IMR-90 (cell line): ENCODE results near the gene ZNF821. TPM values are rescaled to one million over a fixed set of nuclear protein-coding genes. Genes with fewer than 3 reads are reported as not detected.

Experiments
- ATAC-seq: fragments of 200-7000 bp; cut with Tn5 transposase; 2 replicates; pipeline ENCODE4 v1.9.1; 2020; ENCODE audit warnings: low read depth, mild to moderate bottlenecking, moderate library complexity
- BruUV-seq: library from RNA; stranded (reverse); fragments of 400-500 nt; replicated peaks from 2 replicates; lab custom pipeline; 2021; lab: Mats Ljungman, UMichigan
- CTCF ChIA-PET: fragments of 300-600 bp; formaldehyde crosslinking; extraction: SDS; loops from one replicate; lab custom pipeline; 2021; ENCODE audit warnings: antibody characterized with exemption; lab: Yijun Ruan, JAX
- POLR2A ChIA-PET: fragments of 300-600 bp; sonication (Branson Sonifier 250); formaldehyde crosslinking; loops from one replicate; lab custom pipeline; 2022; ENCODE audit warnings: antibody characterized with exemption; ENCODE audit not compliant: unreplicated experiment; lab: Charles Lee
- DNase-seq: peaks from one replicate; pipeline ENCODE4 v3.0.0; 2013
- H2AFZ ChIP-seq: replicated peaks from 2 replicates; pipeline ENCODE3; 2013; ENCODE audit warnings: low read length, mild to moderate bottlenecking; ENCODE audit not compliant: poor library complexity
- H2AK5ac ChIP-seq: 2 replicates; pipeline ENCODE4 v1.6.1; 2013; ENCODE audit warnings: low read depth, low read length, inconsistent platforms
- H2AK9ac ChIP-seq: replicated peaks from 2 replicates; pipeline ENCODE3; 2013; ENCODE audit warnings: mild to moderate bottlenecking, low read depth, low read length, moderate library complexity; ENCODE audit not compliant: poor library complexity
- H2BK120ac ChIP-seq: 2 replicates; pipeline ENCODE4 v1.6.1; 2013; ENCODE audit warnings: low read depth, low read length, inconsistent platforms
- H2BK15ac ChIP-seq: 3 replicates; pipeline ENCODE4 v1.6.1; 2013; ENCODE audit warnings: low read depth, low read length, inconsistent platforms
- H2BK20ac ChIP-seq: 2 replicates; pipeline ENCODE4 v1.6.1; 2013; ENCODE audit warnings: low read depth, mild to moderate bottlenecking, inconsistent platforms, low read length, moderate library complexity
- H2BK5ac ChIP-seq: 2 replicates; pipeline ENCODE4 v1.6.1; 2013; ENCODE audit warnings: mild to moderate bottlenecking, low read depth, low read length, inconsistent platforms; ENCODE audit not compliant: poor library complexity, severe bottlenecking
- H3K14ac ChIP-seq: replicated peaks from 2 replicates; pipeline ENCODE4 v1.6.1; 2013; ENCODE audit warnings: low read depth, low read length, inconsistent platforms
- H3K18ac ChIP-seq: 2 replicates; pipeline ENCODE4 v1.6.1; 2013; ENCODE audit warnings: low read depth, low read length, control low read depth
- H3K23ac ChIP-seq: 2 replicates; pipeline ENCODE4 v1.6.1; 2013; ENCODE audit warnings: low read depth, low read length, inconsistent platforms
- H3K27ac ChIP-seq: 2 replicates; pipeline ENCODE4 v1.5.1; 2013; ENCODE audit warnings: mild to moderate bottlenecking, control low read depth, low read length; ENCODE audit not compliant: insufficient read depth
- H3K27me3 ChIP-seq: 2 replicates; pipeline ENCODE4 v1.6.1; 2013; ENCODE audit warnings: low read length; ENCODE audit not compliant: control insufficient read depth, insufficient read depth
- H3K36me3 ChIP-seq: 2 replicates; pipeline ENCODE4 v1.6.1; 2013; ENCODE audit warnings: low read length, mixed read lengths; ENCODE audit not compliant: control insufficient read depth, insufficient read depth
- H3K4ac ChIP-seq: 2 replicates; pipeline ENCODE4 v1.6.1; 2013; ENCODE audit warnings: low read depth, low read length, inconsistent platforms
- H3K4me1 ChIP-seq: 2 replicates; pipeline ENCODE4 v1.6.1; 2013; ENCODE audit warnings: low read length, mixed read lengths; ENCODE audit not compliant: control insufficient read depth, insufficient read depth
- H3K4me2 ChIP-seq: 2 replicates; pipeline ENCODE4 v1.6.1; 2013; ENCODE audit warnings: low read depth, mild to moderate bottlenecking, control low read depth, low read length, moderate library complexity
- H3K4me3 ChIP-seq: 2 replicates; pipeline ENCODE4 v1.5.1; 2013; ENCODE audit warnings: low read depth, mild to moderate bottlenecking, control low read depth, low read length, moderate library complexity; ENCODE audit not compliant: insufficient read depth
- H3K56ac ChIP-seq: 2 replicates; pipeline ENCODE4 v1.6.1; 2013; ENCODE audit warnings: low read length, inconsistent platforms; ENCODE audit not compliant: insufficient read depth; ENCODE audit errors: extremely low read depth
- H3K79me1 ChIP-seq, 2 experiments: 2 replicates each; pipeline ENCODE4 v1.6.1; 2013; ENCODE audit warnings: low read length in 2 of 2, inconsistent platforms in 1 of 2, low read depth in 1 of 2
- H3K9ac ChIP-seq: 2 replicates; pipeline ENCODE4 v1.6.1; 2013; ENCODE audit warnings: low read depth, low read length, control low read depth
- H3K9me1 ChIP-seq: 2 replicates; pipeline ENCODE4 v1.6.1; 2013; ENCODE audit warnings: low read length, inconsistent platforms; ENCODE audit not compliant: insufficient read depth
- H3K9me3 ChIP-seq: 2 replicates; pipeline ENCODE4 v1.6.1; 2013; ENCODE audit warnings: low read length; ENCODE audit not compliant: control insufficient read depth, insufficient read depth
- H4K20me1 ChIP-seq: 2 replicates; pipeline ENCODE4 v1.6.1; 2013; ENCODE audit warnings: low read length, inconsistent platforms; ENCODE audit not compliant: insufficient read depth
- H4K5ac ChIP-seq: 2 replicates; pipeline ENCODE4 v1.6.1; 2013; ENCODE audit warnings: mild to moderate bottlenecking, low read depth, low read length, control low read depth
- H4K8ac ChIP-seq, 2 experiments: 2 replicates each; pipeline ENCODE4 v1.6.1; 2013; ENCODE audit warnings: low read depth in 2 of 2, low read length in 2 of 2, control low read depth in 1 of 2, inconsistent platforms in 1 of 2
- H4K91ac ChIP-seq: 2 replicates; pipeline ENCODE4 v1.6.1; 2013; ENCODE audit warnings: low read depth, low read length, inconsistent platforms; ENCODE audit not compliant: insufficient read depth
- BHLHE40 ChIP-seq: fragments of 150-350 bp; IDR thresholded peaks from 2 replicates; pipeline ENCODE4 v1.6.1; 2016; ENCODE audit warnings: mild to moderate bottlenecking, low read depth, low read length
- CHD1 ChIP-seq: IDR thresholded peaks from 2 replicates; pipeline ENCODE4 v1.6.1; 2012; ENCODE audit warnings: low read depth, low read length, improper control_type of control experiment
- CTCF ChIP-seq: conservative IDR thresholded peaks from 2 replicates; pipeline ENCODE4 v1.5.1; 2012; ENCODE audit warnings: mild to moderate bottlenecking, low read depth, low read length, improper control_type of control experiment
- FOS ChIP-seq: fragments of 150-350 bp; IDR thresholded peaks from 2 replicates; pipeline ENCODE4 v1.6.1; 2016; ENCODE audit warnings: low read depth, low read length
- MAZ ChIP-seq: IDR thresholded peaks from 2 replicates; pipeline ENCODE4 v1.6.1; 2012; ENCODE audit warnings: low read depth, mild to moderate bottlenecking, low read length, improper control_type of control experiment, moderate library complexity, borderline replicate concordance
- MXI1 ChIP-seq: IDR thresholded peaks from 2 replicates; pipeline ENCODE4 v1.6.1; 2012; ENCODE audit warnings: low read depth, mild to moderate bottlenecking, low read length, moderate library complexity, borderline replicate concordance
- NFE2L2 ChIP-seq: fragments of 150-350 bp; IDR thresholded peaks from 2 replicates; pipeline ENCODE4 v1.6.1; 2016; ENCODE audit warnings: low read depth, mild to moderate bottlenecking, low read length
- POLR2A ChIP-seq: IDR thresholded peaks from 2 replicates; pipeline ENCODE4 v1.6.1; 2012; ENCODE audit warnings: mild to moderate bottlenecking, low read depth, low read length
- RAD21 ChIP-seq: IDR thresholded peaks from 2 replicates; pipeline ENCODE4 v1.6.1; 2012; ENCODE audit warnings: low read length, improper control_type of control experiment
- RCOR1 ChIP-seq: IDR thresholded peaks from 2 replicates; pipeline ENCODE4 v1.6.1; 2012; ENCODE audit warnings: mild to moderate bottlenecking, low read length, improper control_type of control experiment; ENCODE audit not compliant: insufficient replicate concordance
- RFX5 ChIP-seq: IDR thresholded peaks from 2 replicates; pipeline ENCODE4 v1.8.0; 2012; ENCODE audit warnings: low read depth, mild to moderate bottlenecking, low read length, moderate library complexity
- SMC3 ChIP-seq: fragments of 150-350 bp; IDR thresholded peaks from 2 replicates; pipeline ENCODE4 v1.6.1; 2016; ENCODE audit warnings: low read depth, mild to moderate bottlenecking, antibody characterized with exemption, low read length, moderate library complexity
- USF2 ChIP-seq: fragments of 150-350 bp; IDR thresholded peaks from 2 replicates; pipeline ENCODE4 v1.6.1; 2017; ENCODE audit warnings: mild to moderate bottlenecking, antibody characterized with exemption, low read length, low read depth
- WGBS, 2 experiments: methylation state at CpG; one replicate each; pipeline versions ENCODE4 v1.1.5 to v1.1.7; 2013; ENCODE audit warnings: missing lambda C conversion rate in 2 of 2; ENCODE audit not compliant: insufficient read length in 1 of 2; ENCODE audit errors: extremely low coverage in 2 of 2; 5-methylcytosine and 5-hydroxymethylcytosine counted together
- dilution Hi-C: fragments of 300-500 bp; cut with HindIII; formaldehyde crosslinking; loops from one replicate; pipeline ENCODE4 v1.14.3; 2018; ENCODE audit warnings: low sequenced_read_pairs; ENCODE audit not compliant: unreplicated experiment
- in situ Hi-C: fragments of 300-500 bp; cut with MboI; formaldehyde crosslinking; loops from 3 replicates; pipeline ENCODE4 v1.14.3; 2019; ENCODE audit warnings: low sequenced_read_pairs, inconsistent platforms, mixed read lengths
- intact Hi-C: fragments of 100-400 bp; cut with micrococcal nuclease; formaldehyde crosslinking; loops from 2 replicates; pipeline ENCODE4 v1.10.0; 2022
- polyA plus RNA-seq, 3 experiments: library from polyadenylated mRNA; depleted of rRNA; stranded (reverse); fragments of >200 nt; gene quantifications; 2 replicates each; pipeline ENCODE4 v1.2.3, GENCODE V29; 2012; ENCODE audit warnings: low replicate concordance in 1 of 3
- total RNA-seq: library from RNA; depleted of rRNA; stranded (reverse); fragments of >200 nt; gene quantifications from 2 replicates; pipeline ENCODE4 v1.2.3, GENCODE V29; 2012

The ZNF821 gene
- total and polyA plus RNA-seq, 2 of the 4 experiments (the other 2 are of a cell fraction), result 5.9 to 6.0 TPM

GRCh38 chr16:71882505-71883167, 1.3 kb downstream of the ZNF821 start:
- Histone ChIP-seq H2AK9ac (no peak overlapping the region), H3K27ac (no peak overlapping the region), H3K4me2 (peak overlapping the region; percentile 94), H4K20me1 (no peaks in the 10 kb centered on the region), H3K79me1 (peaks cover 2 to 9% of the 10 kb centered on the region in 2 experiments), H3K27me3 (no peaks in the 10 kb centered on the region), H4K91ac (no peak overlapping the region), H4K8ac (no peak overlapping the region), H3K4ac (no peak overlapping the region), H3K9me3 (no peaks in the 10 kb centered on the region), H4K5ac (no peak overlapping the region), H2AK5ac (no peak overlapping the region), H3K18ac (no peak overlapping the region), H3K9ac (no peak overlapping the region), H3K4me1 (peaks cover 2% of the 10 kb centered on the region; the same call in 1 of the 2 replicates), H3K14ac (no peak overlapping the region), H2BK5ac (no peak overlapping the region), H3K4me3 (peak overlapping the region; percentile 52), H2BK20ac (no peak overlapping the region), H3K9me1 (no peaks in the 10 kb centered on the region), H2BK120ac (no peak overlapping the region), H2AFZ (peak overlapping the region; percentile 86), H3K56ac (no peak overlapping the region), H3K36me3 (peaks cover 10% of the 10 kb centered on the region), H2BK15ac (no peak overlapping the region), H3K23ac (peak overlapping the region; percentile 30; the same call in 1 of the 2 replicates)
- dilution Hi-C loops (no loop called here), in situ Hi-C loops (no loop called here), intact Hi-C loops (loop anchor here (5.0 kb wide), 2 partner anchors 75 to 110 kb away; partner anchors contain the start of gene AP1G1)
- CTCF ChIA-PET, result interaction anchor here (0.5 to 2.6 kb wide), 14 partner anchors 9 to 317 kb away, joined by 3 to 19 read pairs (median 4); no protein-coding TSS in a partner anchor
- no CpG with 5 or more reads among the region's 9 CpGs for WGBS, 2 experiments
- ATAC-seq (peak; percentile 30; the same call in 1 of the 2 replicates), DNase-seq (peak; percentile 75)
- POLR2A ChIA-PET, result interaction anchor here (0.7 kb wide), 1 partner anchor 100 kb away, joined by 3 read pairs; no protein-coding TSS in a partner anchor
- BruUV-seq, result TSS peak; percentile 31
- TF ChIP-seq SMC3 (peak; percentile 49), FOS (no peak), MAZ (no peak), CHD1 (no peak), USF2 (no peak), RAD21 (peak; percentile 62), POLR2A (no peak), RFX5 (no peak), CTCF (peak; percentile 81), NFE2L2 (no peak), BHLHE40 (no peak), MXI1 (no peak), RCOR1 (no peak)
